IPS-NIHi7 (cell line): ENCODE data around the gene TBC1D10A.

ENCODE experiments used
- DNase-seq: peaks from one replicate; pipeline ENCODE4 v3.0.0; 2012; ENCODE audit warnings: mixed read lengths; ENCODE audit errors: extremely low spot score

TBC1D10A gene

DNA sequence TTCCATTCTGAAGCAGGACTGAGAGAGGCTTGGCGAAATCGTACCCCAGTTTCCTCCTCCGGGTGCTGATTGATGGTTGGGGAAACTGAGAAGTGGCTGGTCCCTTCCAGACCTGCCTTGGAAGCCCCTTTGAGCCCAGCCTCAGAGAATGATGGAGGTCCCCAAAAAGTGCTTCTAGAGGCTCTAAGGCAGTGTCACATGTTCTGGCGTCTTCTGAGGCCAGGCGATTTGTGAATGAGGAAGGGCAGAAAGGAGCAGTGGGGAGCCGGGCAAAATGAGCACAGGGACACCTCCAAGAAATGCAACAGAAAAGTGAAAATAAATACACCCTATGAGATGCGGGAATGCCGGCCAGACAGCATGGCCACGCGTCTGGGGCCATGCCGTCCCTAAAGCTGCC, 79.2 kb downstream of the TBC1D10A start:
- DNase-seq: no peak

- no peak for DNase-seq
Observed at GRCh38 chr22:30246814-30247376, 79.8 kb downstream of the TBC1D10A start.

DNA sequence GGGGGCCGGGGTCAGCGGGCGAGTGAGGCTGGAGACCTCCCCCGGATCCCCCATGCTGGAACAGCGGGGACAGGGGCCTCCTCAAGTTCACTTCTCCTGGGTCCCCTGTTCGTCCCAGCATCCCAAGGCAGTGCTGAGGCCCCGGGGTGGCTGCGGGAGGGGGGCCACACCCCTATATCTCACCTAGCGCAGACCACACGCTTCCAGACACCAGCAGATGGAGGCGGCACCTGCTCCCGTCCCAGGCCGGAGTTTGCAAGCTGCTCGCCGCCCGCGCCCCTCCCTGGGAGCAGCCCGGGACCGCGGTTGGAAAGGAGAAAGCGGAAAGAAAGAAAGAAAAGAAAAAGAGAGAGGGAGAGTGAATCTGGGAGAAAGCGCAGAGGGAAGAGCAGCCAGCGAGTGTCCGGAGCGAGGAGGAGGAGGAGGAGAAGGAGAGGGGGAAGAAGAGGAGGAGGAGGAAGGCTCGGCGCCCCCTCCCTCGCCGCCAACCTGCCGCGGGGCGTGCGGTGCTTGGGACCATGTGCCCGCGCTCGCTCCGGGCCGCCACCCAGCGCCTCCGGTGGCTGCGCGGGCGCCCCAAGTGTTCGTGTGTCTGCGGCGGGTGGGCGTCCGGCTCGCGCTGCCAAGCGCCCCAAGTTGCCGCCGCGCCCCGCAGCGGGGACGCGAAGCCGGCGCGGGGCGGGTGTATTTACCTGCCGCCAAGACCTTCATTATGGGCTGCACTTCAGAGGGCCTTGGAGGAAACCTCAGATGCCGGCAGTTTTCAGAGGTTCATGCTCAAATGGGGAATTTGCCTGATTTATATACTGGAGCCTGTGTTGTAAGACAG, 80.5 kb downstream of the TBC1D10A start, which contains the start of gene LIF:
Gene LIF (minus strand): TSS at position 775 of the 829 bp plus-strand sequence. CDS start 64 bp downstream, at position 711.
- no peak for DNase-seq

- peak; percentile 69 for DNase-seq
Observed at GRCh38 chr22:30245181-30245984, 81.4 kb downstream of the TBC1D10A start.

DNA sequence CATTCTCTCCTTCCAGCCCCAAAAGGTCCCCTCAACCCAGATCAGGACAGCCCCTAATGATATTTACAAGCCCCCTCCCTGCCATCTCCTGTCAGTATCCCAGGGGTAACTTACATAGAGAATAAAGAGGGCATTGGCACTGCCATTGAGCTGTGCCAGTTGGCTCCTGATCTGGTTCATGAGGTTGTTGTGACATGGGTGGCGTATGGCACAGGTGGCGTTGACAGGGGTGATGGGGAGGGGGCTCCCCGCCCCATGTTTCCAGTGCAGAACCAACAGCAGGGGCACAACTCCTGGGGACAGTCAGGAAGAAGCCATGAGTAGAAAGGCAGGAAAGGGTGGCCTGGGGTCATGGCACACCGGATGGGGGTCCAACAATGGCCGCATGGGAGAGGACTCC, 82.1 kb downstream of the TBC1D10A start:
- no peak for DNase-seq

DNA sequence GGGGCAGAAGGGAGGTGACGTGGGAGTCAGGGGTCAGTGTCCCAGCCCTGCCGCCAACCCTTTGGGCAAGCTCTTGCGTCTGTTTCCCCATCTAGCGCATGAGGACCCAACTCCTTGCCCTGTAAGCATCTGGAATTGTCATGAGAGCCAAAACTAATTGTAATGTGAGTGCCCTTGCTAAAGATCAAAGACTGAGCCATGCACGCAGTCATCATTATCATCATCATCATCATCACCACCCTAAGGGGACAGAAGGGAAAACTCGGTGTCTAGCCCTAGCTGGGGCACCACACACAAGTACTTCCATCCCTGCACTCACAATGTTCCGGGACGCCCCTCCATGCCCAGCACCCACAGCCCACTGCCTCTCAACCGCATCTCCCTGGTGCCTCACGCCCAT, 82.7 kb downstream of the TBC1D10A start:
- DNase-seq: no peak

DNA sequence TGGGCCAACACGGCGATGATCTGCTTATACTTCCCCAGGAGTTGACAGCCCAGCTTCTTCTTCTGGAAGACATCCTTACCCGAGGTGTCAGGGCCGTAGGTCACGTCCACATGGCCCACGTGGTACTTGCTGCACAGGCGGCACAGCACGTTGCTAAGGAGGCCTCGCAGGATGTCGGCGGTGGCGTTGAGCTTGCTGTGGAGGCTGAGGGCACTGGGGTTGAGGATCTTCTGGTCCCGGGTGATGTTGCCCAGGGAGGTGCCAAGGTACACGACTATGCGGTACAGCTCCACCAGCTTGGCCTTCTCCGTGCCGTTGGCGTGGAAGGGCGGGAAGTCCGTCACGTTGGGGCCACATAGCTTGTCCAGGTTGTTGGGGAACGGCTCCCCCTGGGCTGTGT, 83.1 kb downstream of the TBC1D10A start:
- DNase-seq: no peak
